Measurements from ENCODE around the gene PRAMEF15. TPM values are rescaled to one million over a fixed set of nuclear protein-coding genes. Genes with fewer than 3 reads are reported as not detected.
"Not testable (repeated sequence)": the region's sequence is repeated elsewhere in the genome, so short reads cannot be mapped to it uniquely, and the experiment has no call there.

PRAMEF15 gene
- total and polyA plus RNA-seq, 2 of the 4 experiments (the other 2 are of a cell fraction), result not detected

DNA sequence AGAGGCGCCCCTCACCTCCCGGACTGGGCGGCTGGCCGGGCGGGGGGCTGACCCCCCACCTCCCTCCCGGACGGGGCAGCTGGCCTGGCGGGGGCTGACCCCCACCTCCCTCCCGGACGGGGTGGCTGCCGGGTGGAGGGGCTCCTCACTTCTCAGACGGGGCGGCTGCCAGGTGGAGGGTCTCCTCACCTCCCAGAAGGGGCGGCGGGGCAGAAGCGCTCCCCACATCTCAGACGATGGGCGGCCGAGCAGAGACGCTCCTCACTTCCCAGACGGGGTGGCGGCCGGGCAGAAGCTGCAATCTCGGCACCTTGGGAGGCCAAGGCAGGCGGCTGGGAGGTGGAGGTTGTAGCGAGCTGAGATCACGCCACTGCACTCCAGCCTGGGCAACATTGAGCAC is 16.7 kb upstream of the PRAMEF15 start:
- H3K9ac ChIP-seq (ENCODE audit: low read depth, low read length); POLR2A ChIA-PET (ENCODE audit: unreplicated experiment); ATAC-seq (ENCODE audit: low read depth); H3K79me1 ChIP-seq (ENCODE audit: low read depth in 1 of 2, low read length in 2 of 2); H4K8ac ChIP-seq (ENCODE audit: low read depth in 2 of 2, low read length in 2 of 2); H3K27ac ChIP-seq (ENCODE audit: insufficient read depth, low read length); H3K4me3 ChIP-seq (ENCODE audit: insufficient read depth, low read depth, low read length); intact Hi-C loops (cut with micrococcal nuclease); DNase-seq; H3K18ac ChIP-seq (ENCODE audit: low read depth, low read length); H2BK20ac ChIP-seq (ENCODE audit: low read depth, low read length); BruUV-seq (replicated peaks); H3K36me3 ChIP-seq (ENCODE audit: control insufficient read depth, insufficient read depth, low read length); in situ Hi-C loops (cut with MboI; ENCODE audit: low sequenced_read_pairs); H3K14ac ChIP-seq (replicated peaks; ENCODE audit: low read depth, low read length); H2BK120ac ChIP-seq (ENCODE audit: low read depth, low read length); H2AK9ac ChIP-seq (replicated peaks; ENCODE audit: low read depth, low read length, poor library complexity); H3K4me1 ChIP-seq (ENCODE audit: control insufficient read depth, insufficient read depth, low read length); H3K4me2 ChIP-seq (ENCODE audit: low read depth, low read length); H3K23ac ChIP-seq (ENCODE audit: low read depth, low read length); H4K5ac ChIP-seq (ENCODE audit: low read depth, low read length); dilution Hi-C loops (cut with HindIII; ENCODE audit: low sequenced_read_pairs, unreplicated experiment); H2AFZ ChIP-seq (replicated peaks; ENCODE audit: low read length, poor library complexity); H3K9me1 ChIP-seq (ENCODE audit: insufficient read depth, low read length); CTCF ChIA-PET; H3K27me3 ChIP-seq (ENCODE audit: control insufficient read depth, insufficient read depth, low read length); H3K4ac ChIP-seq (ENCODE audit: low read depth, low read length); H2BK15ac ChIP-seq (ENCODE audit: low read depth, low read length); H2AK5ac ChIP-seq (ENCODE audit: low read depth, low read length); H2BK5ac ChIP-seq (ENCODE audit: low read depth, low read length, poor library complexity, severe bottlenecking); H4K20me1 ChIP-seq (ENCODE audit: insufficient read depth, low read length); H3K9me3 ChIP-seq (ENCODE audit: control insufficient read depth, insufficient read depth, low read length); H4K91ac ChIP-seq (ENCODE audit: insufficient read depth, low read depth, low read length); H3K56ac ChIP-seq (ENCODE audit: extremely low read depth, insufficient read depth, low read length): not testable (repeated sequence)
- WGBS, 2 experiments (ENCODE audit: extremely low coverage in 2 of 2, insufficient read length in 1 of 2), result no CpG with 5 or more reads among the region's 27 CpGs

DNA sequence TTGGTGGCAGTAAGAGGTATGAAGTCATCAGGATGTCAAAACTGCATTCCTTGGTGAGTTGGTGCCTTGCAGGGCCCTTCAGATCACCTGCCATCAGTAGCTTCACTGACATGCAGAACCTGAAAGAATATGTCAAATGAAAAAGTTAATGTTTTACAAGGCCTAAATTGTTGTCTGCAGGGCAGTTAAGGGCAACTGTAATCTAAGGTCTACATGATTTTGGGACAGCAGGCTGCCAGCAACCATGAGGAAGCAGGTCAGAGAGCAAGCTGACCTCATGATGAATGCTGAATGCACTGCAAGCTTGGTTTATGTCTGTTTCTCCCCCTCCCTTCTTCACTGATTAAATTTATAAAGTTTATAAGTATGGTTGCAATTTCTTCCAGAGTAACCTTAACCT is 13.2 kb upstream of the PRAMEF15 start:
- DNase-seq; H3K4me3 ChIP-seq (ENCODE audit: insufficient read depth, low read depth, low read length); H3K79me1 ChIP-seq (ENCODE audit: low read depth in 1 of 2, low read length in 2 of 2); ATAC-seq (ENCODE audit: low read depth); H3K36me3 ChIP-seq (ENCODE audit: control insufficient read depth, insufficient read depth, low read length); H2AK5ac ChIP-seq (ENCODE audit: low read depth, low read length); H3K9ac ChIP-seq (ENCODE audit: low read depth, low read length); intact Hi-C loops (cut with micrococcal nuclease); H4K20me1 ChIP-seq (ENCODE audit: insufficient read depth, low read length); H2BK5ac ChIP-seq (ENCODE audit: low read depth, low read length, poor library complexity, severe bottlenecking); H3K4me2 ChIP-seq (ENCODE audit: low read depth, low read length); H3K23ac ChIP-seq (ENCODE audit: low read depth, low read length); H3K9me3 ChIP-seq (ENCODE audit: control insufficient read depth, insufficient read depth, low read length); H3K9me1 ChIP-seq (ENCODE audit: insufficient read depth, low read length); BruUV-seq (replicated peaks); H2BK15ac ChIP-seq (ENCODE audit: low read depth, low read length); H3K27ac ChIP-seq (ENCODE audit: insufficient read depth, low read length); H3K27me3 ChIP-seq (ENCODE audit: control insufficient read depth, insufficient read depth, low read length); dilution Hi-C loops (cut with HindIII; ENCODE audit: low sequenced_read_pairs, unreplicated experiment); H4K91ac ChIP-seq (ENCODE audit: insufficient read depth, low read depth, low read length); H3K14ac ChIP-seq (replicated peaks; ENCODE audit: low read depth, low read length); H3K18ac ChIP-seq (ENCODE audit: low read depth, low read length); in situ Hi-C loops (cut with MboI; ENCODE audit: low sequenced_read_pairs); CTCF ChIA-PET; H2AK9ac ChIP-seq (replicated peaks; ENCODE audit: low read depth, low read length, poor library complexity); H2BK120ac ChIP-seq (ENCODE audit: low read depth, low read length); H3K4ac ChIP-seq (ENCODE audit: low read depth, low read length); H4K8ac ChIP-seq (ENCODE audit: low read depth in 2 of 2, low read length in 2 of 2); H2BK20ac ChIP-seq (ENCODE audit: low read depth, low read length); POLR2A ChIA-PET (ENCODE audit: unreplicated experiment); H2AFZ ChIP-seq (replicated peaks; ENCODE audit: low read length, poor library complexity); H3K4me1 ChIP-seq (ENCODE audit: control insufficient read depth, insufficient read depth, low read length); H4K5ac ChIP-seq (ENCODE audit: low read depth, low read length); H3K56ac ChIP-seq (ENCODE audit: extremely low read depth, insufficient read depth, low read length): not testable (repeated sequence)

All from IMR-90 (cell line).